CD14-positive monocyte (primary cell): ENCODE measurements around the gene NFYC. TPM values are rescaled to one million over a fixed set of nuclear protein-coding genes. Genes with fewer than 3 reads are reported as not detected.

ENCODE experiments used
- DNase-seq, 3 donors: peaks; one replicate each; pipeline ENCODE4 v3.0.0-alpha.2; 2011 to 2022
- H2AFZ ChIP-seq: 2 replicates; pipeline ENCODE4 v1.6.0; 2012; ENCODE audit warnings: mild to moderate bottlenecking, low read depth, low read length, inconsistent platforms; ENCODE audit not compliant: insufficient read depth, poor library complexity, severe bottlenecking
- H3K27ac ChIP-seq, 2 donors: 1 replicate in 1 of 2; 2 replicates in 1 of 2; pipeline ENCODE4 v1.5.1; 2012 to 2013; ENCODE audit warnings: low read length in 2 of 2, control low read depth in 1 of 2, inconsistent platforms in 1 of 2, low read depth in 1 of 2, mild to moderate bottlenecking in 1 of 2
- H3K27me3 ChIP-seq, 2 donors: one replicate each; pipeline versions ENCODE4 v1.6.0 to v1.6.1; 2011 to 2013; ENCODE audit warnings: low read length in 2 of 2; ENCODE audit not compliant: control insufficient read depth in 2 of 2, insufficient read depth in 2 of 2
- H3K36me3 ChIP-seq, 2 donors: replicated peaks in 1 of 2; 1 replicate in 1 of 2; 2 replicates in 1 of 2; pipeline versions ENCODE4 v1.5.1 to v1.6.1; 2012 to 2013; ENCODE audit warnings: low read length in 2 of 2, control low read depth in 1 of 2, inconsistent platforms in 1 of 2, mild to moderate bottlenecking in 1 of 2; ENCODE audit not compliant: insufficient read depth in 2 of 2, control insufficient read depth in 1 of 2
- H3K4me1 ChIP-seq, 2 donors: 1 replicate in 1 of 2; 2 replicates in 1 of 2; pipeline versions ENCODE4 v1.5.1 to v1.6.1; 2012 to 2013; ENCODE audit warnings: low read length in 2 of 2, control low read depth in 1 of 2, inconsistent platforms in 1 of 2, mild to moderate bottlenecking in 1 of 2, moderate library complexity in 1 of 2; ENCODE audit not compliant: insufficient read depth in 2 of 2, control insufficient read depth in 1 of 2
- H3K4me2 ChIP-seq: replicated peaks from 2 replicates; pipeline ENCODE3; 2012; ENCODE audit warnings: low read length, moderate library complexity, mild to moderate bottlenecking; ENCODE audit not compliant: poor library complexity, severe bottlenecking; ENCODE audit errors: extremely low read depth
- H3K4me3 ChIP-seq, 3 experiments: fragments of 200-600 bp in 1 of 3; sonication (generic) in 1 of 3; replicated peaks in 1 of 3; 1 replicate in 2 of 3; 2 replicates in 1 of 3; pipeline ENCODE4 v1.5.1; 2011 to 2013; ENCODE audit warnings: low read length in 3 of 3, mild to moderate bottlenecking in 3 of 3, control low read depth in 2 of 3, low read depth in 2 of 3, inconsistent platforms in 1 of 3, moderate library complexity in 1 of 3
- H3K79me2 ChIP-seq: 2 replicates; pipeline ENCODE4 v1.6.0; 2012; ENCODE audit warnings: mild to moderate bottlenecking, control low read depth, inconsistent platforms, low read length, moderate library complexity; ENCODE audit not compliant: insufficient read depth
- H3K9ac ChIP-seq: 2 replicates; pipeline ENCODE4 v1.6.0; 2017; ENCODE audit warnings: low read length, mild to moderate bottlenecking; ENCODE audit not compliant: insufficient read depth, poor library complexity, severe bottlenecking
- H3K9me3 ChIP-seq, 2 donors: replicated peaks in 1 of 2; 1 replicate in 1 of 2; 2 replicates in 1 of 2; pipeline versions ENCODE4 v1.5.1 to v1.6.1; 2012 to 2013; ENCODE audit warnings: low read length in 2 of 2, control low read depth in 1 of 2; ENCODE audit not compliant: control insufficient read depth in 1 of 2, insufficient read depth in 1 of 2
- H4K20me1 ChIP-seq: 2 replicates; pipeline ENCODE4 v1.6.0; 2012; ENCODE audit warnings: mild to moderate bottlenecking, low read length, control low read depth, moderate library complexity; ENCODE audit not compliant: insufficient read depth
- H3K27ac Mint-ChIP-seq, 7 donors: one replicate each; pipeline ENCODE4 v1.8.0; 2020; ENCODE audit warnings: mild to moderate bottlenecking in 7 of 7, mixed read lengths in 7 of 7, moderate library complexity in 6 of 7, inconsistent platforms in 2 of 7
- H3K27me3 Mint-ChIP-seq, 3 donors: one replicate each; pipeline ENCODE4 v1.8.0; 2021 to 2022; ENCODE audit warnings: low read depth in 3 of 3, mild to moderate bottlenecking in 3 of 3, mixed read lengths in 3 of 3, moderate library complexity in 3 of 3, inconsistent platforms in 1 of 3
- H3K36me3 Mint-ChIP-seq, 2 donors: one replicate each; pipeline ENCODE4 v1.8.0; 2020; ENCODE audit warnings: mixed read lengths in 2 of 2, inconsistent platforms in 1 of 2, mild to moderate bottlenecking in 1 of 2
- H3K4me1 Mint-ChIP-seq: one replicate; pipeline ENCODE4 v1.8.0; 2020; ENCODE audit warnings: mild to moderate bottlenecking, mixed read lengths
- H3K4me3 Mint-ChIP-seq, 2 donors: one replicate each; pipeline ENCODE4 v1.8.0; 2020; ENCODE audit warnings: mild to moderate bottlenecking in 2 of 2, mixed read lengths in 2 of 2, moderate library complexity in 1 of 2
- H3K9me3 Mint-ChIP-seq, 7 donors: one replicate each; pipeline ENCODE4 v1.8.0; 2020 to 2022; ENCODE audit warnings: mixed read lengths in 7 of 7, mild to moderate bottlenecking in 6 of 7, moderate library complexity in 6 of 7, inconsistent platforms in 2 of 7
- CTCF ChIP-seq: fragments of 200-600 bp; IDR thresholded peaks from one replicate; pipeline ENCODE4 v1.8.0; 2022; ENCODE audit warnings: antibody characterized with exemption, mild to moderate bottlenecking
- WGBS: methylation state at CpG from one replicate; pipeline ENCODE4 v1.1.5; 2013; ENCODE audit warnings: missing lambda C conversion rate; ENCODE audit not compliant: insufficient coverage; 5-methylcytosine and 5-hydroxymethylcytosine counted together
- intact Hi-C, 2 donors: fragments of 100-400 bp; cut with micrococcal nuclease; formaldehyde crosslinking; loops; one replicate each; pipeline versions ENCODE4 v1.15.0 to v1.15.1; 2023
- polyA plus RNA-seq, 3 donors: library from polyadenylated mRNA; depleted of rRNA in 1 of 3; unstranded in 2 of 3; stranded (reverse) in 1 of 3; fragments of 300-500 nt in 2 of 3; fragments of >200 nt in 1 of 3; fragmentation: Illumina TruSeq in 2 of 3; gene quantifications; 1 replicate in 2 of 3; 2 replicates in 1 of 3; pipeline ENCODE4 v1.2.3, GENCODE V29; 2012 to 2021

Gene NFYC
- polyA plus RNA-seq, 3 donors, result 61.2 to 142 (median 68.2) TPM

DNA sequence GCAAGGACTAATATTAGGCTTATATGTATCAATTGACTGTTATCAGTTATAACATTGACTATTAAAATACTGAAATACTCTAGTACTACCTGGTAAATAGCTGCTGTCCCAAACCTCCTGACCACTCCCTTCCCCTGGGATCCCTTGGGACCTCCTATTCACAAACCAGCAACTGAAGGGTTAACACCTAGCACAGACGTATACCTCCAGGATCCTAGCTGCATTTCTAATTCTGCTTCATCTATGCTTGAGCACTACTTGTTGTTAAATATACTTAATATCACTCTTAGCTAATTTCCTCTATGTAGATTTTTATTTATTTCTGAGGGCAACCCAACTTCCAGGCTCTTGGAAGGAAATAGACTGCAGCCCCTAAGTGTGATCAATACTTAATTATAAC is 1.8 kb upstream of the NFYC start:
- no peak overlapping the region for H3K27ac Mint-ChIP-seq
- no peak overlapping the region for H3K4me3 Mint-ChIP-seq

GRCh38 chr1:40690771-40691537 is 550 bp upstream of the NFYC start:
- peak overlapping the region; percentile 81 for H2AFZ ChIP-seq
- H3K9ac ChIP-seq, result peak overlapping the region; percentile 100
- Mint-ChIP-seq H3K27me3 (no peaks in the 10 kb centered on the region), H3K4me1 (peaks cover 37% of the 10 kb centered on the region), H3K36me3 (peaks cover 10 to 16% of the 10 kb centered on the region in 2 donors), H3K9me3 (peaks cover 0 to 5% (median 0%) of the 10 kb centered on the region in 7 donors), H3K27ac (peak overlapping the region; percentile 98 to 99 (median 99)), H3K4me3 (peak overlapping the region; percentile 89 to 99)
- H3K4me2 ChIP-seq, result peak overlapping the region; percentile 93
- DNase-seq, result no peak
- H3K79me2 ChIP-seq, result peaks cover 75% of the 10 kb centered on the region
- H3K4me1 ChIP-seq, result peaks cover 18 to 33% of the 10 kb centered on the region in 2 donors
- H3K36me3 ChIP-seq, result peaks cover 2 to 17% of the 10 kb centered on the region in 2 donors
- H4K20me1 ChIP-seq, result peaks cover 47% of the 10 kb centered on the region
- WGBS, result 25% methylated on average over 6 of the region's 18 CpGs
- TF ChIP-seq CTCF, result no peak
- peak overlapping the region; percentile 70 to 96 (median 82) for H3K4me3 ChIP-seq
- peak overlapping the region; percentile 99 to 100 for H3K27ac ChIP-seq
- no peaks in the 10 kb centered on the region for H3K27me3 ChIP-seq
- no peaks in the 10 kb centered on the region for H3K9me3 ChIP-seq
- intact Hi-C loops, result no loop called here

More for the DNA sequence above, 1.8 kb upstream of the NFYC start:
- peaks cover 40% of the 10 kb centered on the region for H3K4me1 Mint-ChIP-seq
- H3K27ac ChIP-seq, result no peak overlapping the region
- no peaks in the 10 kb centered on the region for H3K27me3 ChIP-seq
- H3K36me3 ChIP-seq, result peaks cover 2 to 19% of the 10 kb centered on the region in 2 donors
- WGBS, result no CpG with 5 or more reads among the region's 1 CpG
- intact Hi-C loops, result no loop called here
- H3K27me3 Mint-ChIP-seq, result no peaks in the 10 kb centered on the region
- H3K9me3 ChIP-seq, result no peaks in the 10 kb centered on the region
- no peak overlapping the region for H3K9ac ChIP-seq
- no peak for TF ChIP-seq CTCF
- no peak overlapping the region for H3K4me2 ChIP-seq
- peaks cover 63% of the 10 kb centered on the region for H3K79me2 ChIP-seq
- H3K9me3 Mint-ChIP-seq, result peaks cover 0 to 5% (median 2%) of the 10 kb centered on the region in 7 donors
- H3K4me3 ChIP-seq, result no peak overlapping the region
- peaks cover 18 to 33% of the 10 kb centered on the region in 2 donors for H3K4me1 ChIP-seq
- H4K20me1 ChIP-seq, result peaks cover 37% of the 10 kb centered on the region
- peaks cover 17 to 25% of the 10 kb centered on the region in 2 donors for H3K36me3 Mint-ChIP-seq
- no peak for DNase-seq
- no peak overlapping the region for H2AFZ ChIP-seq
